Measurements from ENCODE around the gene PALLD. TPM values are rescaled to one million over a fixed set of nuclear protein-coding genes. Genes with fewer than 3 reads are reported as not detected.

Gene PALLD
- total and polyA plus RNA-seq, 2 of the 8 experiments (the other 6 are each of a cell fraction or from before 2014, with no cell fraction given): 10.5 to 25.0 TPM

DNA sequence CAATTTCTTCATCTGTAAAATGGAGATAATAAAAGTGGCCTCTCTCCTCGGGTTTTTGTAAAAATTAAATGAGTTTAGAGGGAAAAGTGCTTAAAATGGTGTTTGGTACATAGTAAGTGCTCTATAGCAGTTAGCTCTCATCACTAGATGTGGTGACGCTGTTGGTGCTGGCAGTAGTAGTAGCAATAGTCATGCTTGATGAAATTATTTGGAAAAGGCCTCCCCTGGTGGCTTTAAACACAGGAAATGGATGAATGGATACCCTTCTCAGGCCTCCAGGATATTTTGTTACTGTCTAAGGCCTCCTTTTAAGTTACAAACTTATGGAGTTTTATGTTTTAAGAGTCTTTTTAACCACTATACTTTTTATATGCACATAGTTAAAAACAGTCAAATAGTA is 370.3 kb downstream of the PALLD start:
- no peak overlapping the region for H3K4me3 ChIP-seq (ENCODE audit: extremely low read depth in 1 of 4, insufficient read depth in 2 of 4, low read depth in 3 of 4, low read length in 4 of 4)
- H3K4me2 ChIP-seq (ENCODE audit: insufficient read depth in 1 of 2, low read depth in 2 of 2, low read length in 2 of 2): no peak overlapping the region
- H3K9me3 ChIP-seq (ENCODE audit: insufficient read depth in 2 of 2, low read depth in 1 of 2, low read length in 1 of 2): no peaks in the 10 kb centered on the region
- POLR2A ChIA-PET (ENCODE audit: partially characterized antibody): interaction anchor here (1.3 to 1.4 kb wide), 2 partner anchors 8 to 16 kb away, joined by 3 to 4 read pairs; no protein-coding TSS in a partner anchor
- no peak overlapping the region for H2BK20ac ChIP-seq (ENCODE audit: low read length)
- H2BK5ac ChIP-seq (ENCODE audit: low read depth, low read length): no peak overlapping the region
- no peak for FAIRE-seq
- H2BK12ac ChIP-seq (ENCODE audit: low read depth, low read length): no peak overlapping the region
- no peak overlapping the region for H3K4ac ChIP-seq (replicated peaks; ENCODE audit: insufficient read length, low read depth, low read length)
- H3K27me3 ChIP-seq (replicated peaks in 1 of 4; ENCODE audit: control insufficient read depth in 3 of 4, extremely low read depth in 1 of 4, insufficient read depth in 3 of 4, low read length in 3 of 4): no peaks in the 10 kb centered on the region
- no peaks in the 10 kb centered on the region for H3K79me1 ChIP-seq (ENCODE audit: low read depth, low read length)
- no peak for DNase-seq (ENCODE audit: low read depth in 1 of 2, low spot score in 2 of 2)
- no peak overlapping the region for H2AK5ac ChIP-seq (ENCODE audit: low read depth, low read length)
- no peak overlapping the region for H4K5ac ChIP-seq (ENCODE audit: insufficient read length, low read depth, low read length)
- no peak overlapping the region for H4K8ac ChIP-seq (ENCODE audit: extremely low read depth, insufficient read depth, low read length)
- no peak overlapping the region for H4K91ac ChIP-seq (replicated peaks; ENCODE audit: insufficient read length, low read length)
- H2BK15ac ChIP-seq (ENCODE audit: low read length): no peak overlapping the region
- H3K36me3 ChIP-seq (ENCODE audit: control insufficient read depth in 2 of 4, insufficient read depth in 4 of 4, low read length in 3 of 4): no peaks in the 10 kb centered on the region
- no peak overlapping the region for H3K23ac ChIP-seq (ENCODE audit: insufficient read length)
- no peak overlapping the region for H3K14ac ChIP-seq (ENCODE audit: insufficient read length)
- H3K23me2 ChIP-seq (ENCODE audit: low read depth, low read length): no peaks in the 10 kb centered on the region
- no peak overlapping the region for H2AFZ ChIP-seq (ENCODE audit: low read length)
- 83% methylated on average over 2 of the region's 2 CpGs; no CpG with 5 or more reads in 1 of the 2 experiments for WGBS, 2 experiments (ENCODE audit: extremely low coverage in 1 of 2, insufficient coverage in 1 of 2, insufficient read length in 1 of 2, insufficient replicate concordance in 2 of 2, low coverage in 1 of 2, low lambda C conversion rate in 2 of 2, missing lambda C conversion rate in 1 of 2)
- peaks cover 0 to 8% (median 4%) of the 10 kb centered on the region in 4 experiments; a peak in 2 of 7 replicates for H3K4me1 ChIP-seq (replicated peaks in 1 of 4; ENCODE audit: control insufficient read depth in 3 of 4, insufficient read depth in 4 of 4, low read length in 3 of 4)
- no peak overlapping the region for H3K9ac ChIP-seq (replicated peaks in 1 of 4; ENCODE audit: extremely low read depth in 1 of 4, low read depth in 3 of 4, low read length in 3 of 4)
- H3K56ac ChIP-seq (replicated peaks; ENCODE audit: insufficient read length, low read depth, low read length): no peak overlapping the region
- CTCF ChIA-PET (ENCODE audit: partially characterized antibody): interaction anchor here (0.8 to 3.4 kb wide), 3 partner anchors 9 to 56 kb away, joined by 3 to 30 read pairs (median 18); no protein-coding TSS in a partner anchor
- no peak overlapping the region for H3K18ac ChIP-seq (ENCODE audit: extremely low read depth, low read length)
- H3K79me2 ChIP-seq (ENCODE audit: control insufficient read depth in 1 of 2, insufficient read depth in 2 of 2, low read length in 2 of 2): no peaks in the 10 kb centered on the region
- H3K27ac ChIP-seq (ENCODE audit: low read depth, low read length): no peak overlapping the region
- H4K20me1 ChIP-seq (replicated peaks in 1 of 2; ENCODE audit: control insufficient read depth in 1 of 2, insufficient read depth in 2 of 2, low read length in 2 of 2): no peaks in the 10 kb centered on the region
- H2BK120ac ChIP-seq (replicated peaks; ENCODE audit: low read depth, low read length): no peak overlapping the region
- TF ChIP-seq, protein P1, sequence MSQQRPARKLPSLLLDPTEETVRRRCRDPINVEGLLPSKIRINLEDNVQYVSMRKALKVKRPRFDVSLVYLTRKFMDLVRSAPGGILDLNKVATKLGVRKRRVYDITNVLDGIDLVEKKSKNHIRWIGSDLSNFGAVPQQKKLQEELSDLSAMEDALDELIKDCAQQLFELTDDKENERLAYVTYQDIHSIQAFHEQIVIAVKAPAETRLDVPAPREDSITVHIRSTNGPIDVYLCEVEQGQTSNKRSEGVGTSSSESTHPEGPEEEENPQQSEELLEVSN (IDR thresholded peaks at IDR 0.05): no peak
- TF ChIP-seq TBP (IDR thresholded peaks at IDR 0.05; ENCODE audit: low read depth, low read length) (no peak), BACH1 (IDR thresholded peaks at IDR 0.05; ENCODE audit: low read length) (no peak), RBBP5 (IDR thresholded peaks at IDR 0.05; ENCODE audit: borderline replicate concordance, low read depth, low read length) (no peak), RAD21 (IDR thresholded peaks at IDR 0.05 in 1 of 2, conservative IDR thresholded peaks at IDR 0.05 in 1 of 2; ENCODE audit: low read depth in 2 of 2, low read length in 2 of 2) (no peak), YY1 (IDR thresholded peaks at IDR 0.05; ENCODE audit: low read depth, low read length) (no peak), NRF1 (IDR thresholded peaks at IDR 0.05; ENCODE audit: low read depth, low read length) (no peak), GABPA (IDR thresholded peaks at IDR 0.05; ENCODE audit: borderline replicate concordance, insufficient read depth, low read length) (no peak), JUND (IDR thresholded peaks at IDR 0.05; ENCODE audit: low read length) (no peak), ZNF274 (IDR thresholded peaks at IDR 0.05; ENCODE audit: borderline replicate concordance, extremely low read depth, low read length) (no peak), GTF2F1 (IDR thresholded peaks at IDR 0.05; ENCODE audit: borderline replicate concordance, low read depth, low read length) (no peak), SP1 (IDR thresholded peaks at IDR 0.05; ENCODE audit: low read depth, low read length) (no peak)
- TF ChIP-seq, protein P2, sequence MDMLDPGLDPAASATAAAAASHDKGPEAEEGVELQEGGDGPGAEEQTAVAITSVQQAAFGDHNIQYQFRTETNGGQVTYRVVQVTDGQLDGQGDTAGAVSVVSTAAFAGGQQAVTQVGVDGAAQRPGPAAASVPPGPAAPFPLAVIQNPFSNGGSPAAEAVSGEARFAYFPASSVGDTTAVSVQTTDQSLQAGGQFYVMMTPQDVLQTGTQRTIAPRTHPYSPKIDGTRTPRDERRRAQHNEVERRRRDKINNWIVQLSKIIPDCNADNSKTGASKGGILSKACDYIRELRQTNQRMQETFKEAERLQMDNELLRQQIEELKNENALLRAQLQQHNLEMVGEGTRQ (IDR thresholded peaks at IDR 0.05; ENCODE audit: low read length): no peak

All from H1 (cell line).